ENCODE results near the gene COPS6. TPM values are rescaled to one million over a fixed set of nuclear protein-coding genes. Genes with fewer than 3 reads are reported as not detected.

The COPS6 gene
- total RNA-seq, 1 donor from 2014 or later, result 57.4 TPM

GRCh38 chr7:100111156-100111555 lies 22.4 kb downstream of the COPS6 start:
- Histone ChIP-seq H3K9ac (ENCODE audit: low read depth in 1 of 3, low read length in 3 of 3) (no peak overlapping the region), H3K36me3 (ENCODE audit: control insufficient read depth in 3 of 3, insufficient read depth in 3 of 3, low read length in 3 of 3) (peaks cover 48 to 53% (median 53%) of the 10 kb centered on the region in 3 donors), H3K4me1 (ENCODE audit: control insufficient read depth in 3 of 3, insufficient read depth in 3 of 3, low read length in 3 of 3) (no peaks in the 10 kb centered on the region), H3K9me3 (ENCODE audit: control insufficient read depth in 3 of 3, low read length in 3 of 3) (no peaks in the 10 kb centered on the region), H3K27me3 (ENCODE audit: control insufficient read depth in 3 of 3, insufficient read depth in 3 of 3, low read length in 3 of 3) (no peaks in the 10 kb centered on the region), H3K27ac (ENCODE audit: low read depth, low read length) (no peak overlapping the region), H3K4me3 (ENCODE audit: low read length in 3 of 3) (no peak overlapping the region)

- no peaks in the 10 kb centered on the region for H3K9me3 ChIP-seq (ENCODE audit: control insufficient read depth in 3 of 3, low read length in 3 of 3)
- no peak overlapping the region for H3K4me3 ChIP-seq (ENCODE audit: low read length in 3 of 3)
- no peak overlapping the region for H3K27ac ChIP-seq (ENCODE audit: low read depth, low read length)
- H3K27me3 ChIP-seq (ENCODE audit: control insufficient read depth in 3 of 3, insufficient read depth in 3 of 3, low read length in 3 of 3), result no peaks in the 10 kb centered on the region
- peaks cover 43 to 49% (median 46%) of the 10 kb centered on the region in 3 donors for H3K36me3 ChIP-seq (ENCODE audit: control insufficient read depth in 3 of 3, insufficient read depth in 3 of 3, low read length in 3 of 3)
- H3K9ac ChIP-seq (ENCODE audit: low read depth in 1 of 3, low read length in 3 of 3), result no peak overlapping the region
- no peaks in the 10 kb centered on the region for H3K4me1 ChIP-seq (ENCODE audit: control insufficient read depth in 3 of 3, insufficient read depth in 3 of 3, low read length in 3 of 3)
These were observed 23.1 kb downstream of the COPS6 start for GRCh38 chr7:100111914-100112313.

- Histone ChIP-seq H3K4me1 (ENCODE audit: control insufficient read depth in 3 of 3, insufficient read depth in 3 of 3, low read length in 3 of 3) (peaks cover 8 to 16% (median 14%) of the 10 kb centered on the region in 3 donors), H3K9ac (ENCODE audit: low read depth in 1 of 3, low read length in 3 of 3) (no peak overlapping the region), H3K27me3 (ENCODE audit: control insufficient read depth in 3 of 3, insufficient read depth in 3 of 3, low read length in 3 of 3) (no peaks in the 10 kb centered on the region), H3K36me3 (ENCODE audit: control insufficient read depth in 3 of 3, insufficient read depth in 3 of 3, low read length in 3 of 3) (peaks cover 25% of the 10 kb centered on the region in 3 donors), H3K27ac (ENCODE audit: low read depth, low read length) (no peak overlapping the region), H3K9me3 (ENCODE audit: control insufficient read depth in 3 of 3, low read length in 3 of 3) (no peaks in the 10 kb centered on the region), H3K4me3 (ENCODE audit: low read length in 3 of 3) (no peak overlapping the region)
These were observed 26.3 kb downstream of the COPS6 start for GRCh38 chr7:100115026-100115425.

GRCh38 chr7:100118388-100119071 lies 29.8 kb downstream of the COPS6 start:
- Histone ChIP-seq H3K4me3 (ENCODE audit: low read length in 3 of 3) (peak overlapping the region; percentile 86 to 99 (median 98)), H3K9ac (ENCODE audit: low read depth in 1 of 3, low read length in 3 of 3) (peak overlapping the region; percentile 83 to 91 (median 89)), H3K36me3 (ENCODE audit: control insufficient read depth in 3 of 3, insufficient read depth in 3 of 3, low read length in 3 of 3) (peaks cover 6 to 10% (median 8%) of the 10 kb centered on the region in 3 donors), H3K27me3 (ENCODE audit: control insufficient read depth in 3 of 3, insufficient read depth in 3 of 3, low read length in 3 of 3) (no peaks in the 10 kb centered on the region), H3K4me1 (ENCODE audit: control insufficient read depth in 3 of 3, insufficient read depth in 3 of 3, low read length in 3 of 3) (peaks cover 15 to 30% (median 23%) of the 10 kb centered on the region in 3 donors), H3K9me3 (ENCODE audit: control insufficient read depth in 3 of 3, low read length in 3 of 3) (no peaks in the 10 kb centered on the region), H3K27ac (ENCODE audit: low read depth, low read length) (peak overlapping the region; percentile 85)

GRCh38 chr7:100119072-100119969 lies 30.6 kb downstream of the COPS6 start, which contains the start of the genes CNPY4 and TAF6:
Gene CNPY4 (plus strand): TSS chr7:100119634. CDS start chr7:100119745, 111 bp downstream.
Gene TAF6 (minus strand): TSS chr7:100119358. CDS start chr7:100114209, 5,149 bp downstream.
- Histone ChIP-seq H3K27ac (ENCODE audit: low read depth, low read length) (peak within 1 kb of the TSS; percentile 85), H3K9me3 (ENCODE audit: control insufficient read depth in 3 of 3, low read length in 3 of 3) (no peaks in the 10 kb centered on the region), H3K4me1 (ENCODE audit: control insufficient read depth in 3 of 3, insufficient read depth in 3 of 3, low read length in 3 of 3) (peaks cover 15 to 30% (median 23%) of the 10 kb centered on the region in 3 donors)

GRCh38 chr7:100119970-100120732 lies 31.4 kb downstream of the COPS6 start:
- no peaks in the 10 kb centered on the region for H3K27me3 ChIP-seq (ENCODE audit: control insufficient read depth in 3 of 3, insufficient read depth in 3 of 3, low read length in 3 of 3)
- peak overlapping the region; percentile 85 for H3K27ac ChIP-seq (ENCODE audit: low read depth, low read length)
- H3K9me3 ChIP-seq (ENCODE audit: control insufficient read depth in 3 of 3, low read length in 3 of 3), result no peaks in the 10 kb centered on the region
- H3K9ac ChIP-seq (ENCODE audit: low read depth in 1 of 3, low read length in 3 of 3), result peak overlapping the region; percentile 83 to 91 (median 89)
- peak overlapping the region; percentile 86 to 99 (median 98) for H3K4me3 ChIP-seq (ENCODE audit: low read length in 3 of 3)
- peaks cover 15 to 36% (median 23%) of the 10 kb centered on the region in 3 donors for H3K4me1 ChIP-seq (ENCODE audit: control insufficient read depth in 3 of 3, insufficient read depth in 3 of 3, low read length in 3 of 3)
- H3K36me3 ChIP-seq (ENCODE audit: control insufficient read depth in 3 of 3, insufficient read depth in 3 of 3, low read length in 3 of 3), result peaks cover under 1 to 4% (median 3%) of the 10 kb centered on the region in 3 donors

More at GRCh38 chr7:100119072-100119969, 30.6 kb downstream of the COPS6 start, which contains the start of the genes CNPY4 and TAF6:
- H3K27me3 ChIP-seq (ENCODE audit: control insufficient read depth in 3 of 3, insufficient read depth in 3 of 3, low read length in 3 of 3), result no peaks in the 10 kb centered on the region
- H3K9ac ChIP-seq (ENCODE audit: low read depth in 1 of 3, low read length in 3 of 3), result peak within 1 kb of the TSS; percentile 83 to 91 (median 89)
- H3K4me3 ChIP-seq (ENCODE audit: low read length in 3 of 3), result peak within 1 kb of the TSS; percentile 86 to 99 (median 98)
- H3K36me3 ChIP-seq (ENCODE audit: control insufficient read depth in 3 of 3, insufficient read depth in 3 of 3, low read length in 3 of 3), result peaks cover 0 to 4% (median 2%) of the 10 kb centered on the region in 3 donors

GRCh38 chr7:100120733-100121036 lies 31.9 kb downstream of the COPS6 start:
- Histone ChIP-seq H3K4me3 (ENCODE audit: low read length in 3 of 3) (peak overlapping the region in 2 of 3 donors; percentile 86 to 98), H3K36me3 (ENCODE audit: control insufficient read depth in 3 of 3, insufficient read depth in 3 of 3, low read length in 3 of 3) (peaks cover 0 to 4% (median 3%) of the 10 kb centered on the region in 3 donors), H3K4me1 (ENCODE audit: control insufficient read depth in 3 of 3, insufficient read depth in 3 of 3, low read length in 3 of 3) (peaks cover 19 to 41% (median 25%) of the 10 kb centered on the region in 3 donors), H3K9me3 (ENCODE audit: control insufficient read depth in 3 of 3, low read length in 3 of 3) (no peaks in the 10 kb centered on the region), H3K27ac (ENCODE audit: low read depth, low read length) (no peak overlapping the region), H3K9ac (ENCODE audit: low read depth in 1 of 3, low read length in 3 of 3) (peak overlapping the region in 1 of 3 donors; percentile 91), H3K27me3 (ENCODE audit: control insufficient read depth in 3 of 3, insufficient read depth in 3 of 3, low read length in 3 of 3) (no peaks in the 10 kb centered on the region)

- peaks cover 26 to 49% (median 31%) of the 10 kb centered on the region in 3 donors for H3K4me1 ChIP-seq (ENCODE audit: control insufficient read depth in 3 of 3, insufficient read depth in 3 of 3, low read length in 3 of 3)
- H3K36me3 ChIP-seq (ENCODE audit: control insufficient read depth in 3 of 3, insufficient read depth in 3 of 3, low read length in 3 of 3), result peaks cover 0 to 4% (median 3%) of the 10 kb centered on the region in 3 donors
- no peak overlapping the region for H3K4me3 ChIP-seq (ENCODE audit: low read length in 3 of 3)
- no peak overlapping the region for H3K9ac ChIP-seq (ENCODE audit: low read depth in 1 of 3, low read length in 3 of 3)
- no peaks in the 10 kb centered on the region for H3K9me3 ChIP-seq (ENCODE audit: control insufficient read depth in 3 of 3, low read length in 3 of 3)
- no peaks in the 10 kb centered on the region for H3K27me3 ChIP-seq (ENCODE audit: control insufficient read depth in 3 of 3, insufficient read depth in 3 of 3, low read length in 3 of 3)
- H3K27ac ChIP-seq (ENCODE audit: low read depth, low read length), result no peak overlapping the region
These were observed 33.3 kb downstream of the COPS6 start for GRCh38 chr7:100122067-100122466.

- no peak overlapping the region for H3K27ac ChIP-seq (ENCODE audit: low read depth, low read length)
- H3K9me3 ChIP-seq (ENCODE audit: control insufficient read depth in 3 of 3, low read length in 3 of 3), result no peaks in the 10 kb centered on the region
- H3K36me3 ChIP-seq (ENCODE audit: control insufficient read depth in 3 of 3, insufficient read depth in 3 of 3, low read length in 3 of 3), result peaks cover 0 to 4% (median 3%) of the 10 kb centered on the region in 3 donors
- peaks cover 26 to 54% (median 31%) of the 10 kb centered on the region in 3 donors for H3K4me1 ChIP-seq (ENCODE audit: control insufficient read depth in 3 of 3, insufficient read depth in 3 of 3, low read length in 3 of 3)
- no peak overlapping the region for H3K9ac ChIP-seq (ENCODE audit: low read depth in 1 of 3, low read length in 3 of 3)
- no peaks in the 10 kb centered on the region for H3K27me3 ChIP-seq (ENCODE audit: control insufficient read depth in 3 of 3, insufficient read depth in 3 of 3, low read length in 3 of 3)
- H3K4me3 ChIP-seq (ENCODE audit: low read length in 3 of 3), result no peak overlapping the region
These were observed 33.8 kb downstream of the COPS6 start for GRCh38 chr7:100122568-100122967.

Measured in skeletal muscle tissue (tissue), 4 donors.